ENCODE measurements around the gene ANO5.

DNA sequence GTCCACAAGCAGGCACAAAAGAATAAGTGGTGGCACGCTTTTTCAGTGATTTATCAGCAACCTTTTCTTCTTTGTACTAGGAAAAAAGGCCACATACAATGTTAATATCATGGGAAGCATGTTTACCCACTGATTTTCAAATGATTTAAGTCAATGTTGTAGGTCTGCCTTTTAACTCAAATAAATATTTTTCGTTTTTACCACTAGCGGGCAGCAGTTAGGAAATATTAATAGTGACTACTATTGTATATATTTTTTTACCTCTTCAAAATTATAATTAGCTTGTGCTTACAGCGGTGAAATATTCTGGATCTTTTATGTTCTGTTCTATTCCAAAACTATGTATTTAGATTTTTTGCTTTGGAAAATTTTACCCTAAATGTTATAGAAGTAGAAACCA lies 138.9 kb downstream of the ANO5 start:
- TF ChIP-seq, protein P1, sequence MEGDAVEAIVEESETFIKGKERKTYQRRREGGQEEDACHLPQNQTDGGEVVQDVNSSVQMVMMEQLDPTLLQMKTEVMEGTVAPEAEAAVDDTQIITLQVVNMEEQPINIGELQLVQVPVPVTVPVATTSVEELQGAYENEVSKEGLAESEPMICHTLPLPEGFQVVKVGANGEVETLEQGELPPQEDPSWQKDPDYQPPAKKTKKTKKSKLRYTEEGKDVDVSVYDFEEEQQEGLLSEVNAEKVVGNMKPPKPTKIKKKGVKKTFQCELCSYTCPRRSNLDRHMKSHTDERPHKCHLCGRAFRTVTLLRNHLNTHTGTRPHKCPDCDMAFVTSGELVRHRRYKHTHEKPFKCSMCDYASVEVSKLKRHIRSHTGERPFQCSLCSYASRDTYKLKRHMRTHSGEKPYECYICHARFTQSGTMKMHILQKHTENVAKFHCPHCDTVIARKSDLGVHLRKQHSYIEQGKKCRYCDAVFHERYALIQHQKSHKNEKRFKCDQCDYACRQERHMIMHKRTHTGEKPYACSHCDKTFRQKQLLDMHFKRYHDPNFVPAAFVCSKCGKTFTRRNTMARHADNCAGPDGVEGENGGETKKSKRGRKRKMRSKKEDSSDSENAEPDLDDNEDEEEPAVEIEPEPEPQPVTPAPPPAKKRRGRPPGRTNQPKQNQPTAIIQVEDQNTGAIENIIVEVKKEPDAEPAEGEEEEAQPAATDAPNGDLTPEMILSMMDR (IDR thresholded peaks at IDR 0.05), result no peak
- no peak for TF ChIP-seq POLR2A (IDR thresholded peaks at IDR 0.05)
